ENCODE data around the gene TDRD15.
"Not testable (repeated sequence)": the region's sequence is repeated elsewhere in the genome, so short reads cannot be mapped to it uniquely, and the experiment has no call there.

TDRD15 gene

GRCh38 chr2:21123473-21124393 is at the start of gene TDRD15:
TSS of gene TDRD15 (plus strand) at chr2:21123968. CDS start at chr2:21137468, 13,500 bp downstream.
- DNase-seq (ENCODE audit: low read depth): no peak

- DNase-seq (ENCODE audit: low read depth): no peak
Observed at GRCh38 chr2:21078296-21078695, 45.5 kb upstream of the TDRD15 start.

- DNase-seq (ENCODE audit: low read depth): no peak
Observed at GRCh38 chr2:21083482-21083881, 40.3 kb upstream of the TDRD15 start.

- no peak for DNase-seq (ENCODE audit: low read depth)
Observed at GRCh38 chr2:21084401-21084800, 39.4 kb upstream of the TDRD15 start.

DNA sequence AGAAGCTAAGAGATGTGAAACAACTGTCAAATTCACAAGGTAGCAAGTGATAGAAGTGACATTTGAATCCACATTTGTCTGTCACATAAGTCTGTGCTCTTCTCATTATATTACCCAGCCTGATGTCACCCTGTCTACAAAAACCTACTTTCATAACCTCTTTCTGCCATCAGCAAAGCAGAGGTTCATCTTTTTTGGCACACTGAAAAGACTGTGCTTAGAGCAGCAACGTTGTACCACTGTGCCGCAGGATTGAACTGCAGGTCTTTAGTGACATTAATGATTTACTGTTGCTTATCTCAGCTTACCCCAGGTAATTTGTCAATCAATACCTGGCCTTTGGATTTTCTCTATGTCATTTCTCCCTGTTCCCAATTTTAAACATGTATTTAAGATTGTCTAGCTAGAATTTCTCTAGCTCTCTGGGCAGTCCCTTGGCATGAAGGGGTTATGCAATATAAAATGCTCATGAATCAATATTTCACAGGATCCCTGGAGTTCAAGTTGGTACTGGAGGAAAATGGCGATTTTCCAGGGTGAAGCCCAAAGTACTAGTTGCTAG is 31.4 kb upstream of the TDRD15 start:
- DNase-seq (ENCODE audit: low read depth): no peak

GRCh38 chr2:21095178-21095577 is 28.6 kb upstream of the TDRD15 start:
- DNase-seq (ENCODE audit: low read depth): no peak

- DNase-seq (ENCODE audit: low read depth): no peak
Observed at GRCh38 chr2:21095714-21096113, 28.1 kb upstream of the TDRD15 start.

GRCh38 chr2:21096458-21096857 is 27.3 kb upstream of the TDRD15 start:
- no peak for DNase-seq (ENCODE audit: low read depth)

GRCh38 chr2:21097331-21097730 is 26.4 kb upstream of the TDRD15 start:
- no peak for DNase-seq (ENCODE audit: low read depth)

- no peak for DNase-seq (ENCODE audit: low read depth)
Observed at GRCh38 chr2:21098294-21098693, 25.5 kb upstream of the TDRD15 start.

DNA sequence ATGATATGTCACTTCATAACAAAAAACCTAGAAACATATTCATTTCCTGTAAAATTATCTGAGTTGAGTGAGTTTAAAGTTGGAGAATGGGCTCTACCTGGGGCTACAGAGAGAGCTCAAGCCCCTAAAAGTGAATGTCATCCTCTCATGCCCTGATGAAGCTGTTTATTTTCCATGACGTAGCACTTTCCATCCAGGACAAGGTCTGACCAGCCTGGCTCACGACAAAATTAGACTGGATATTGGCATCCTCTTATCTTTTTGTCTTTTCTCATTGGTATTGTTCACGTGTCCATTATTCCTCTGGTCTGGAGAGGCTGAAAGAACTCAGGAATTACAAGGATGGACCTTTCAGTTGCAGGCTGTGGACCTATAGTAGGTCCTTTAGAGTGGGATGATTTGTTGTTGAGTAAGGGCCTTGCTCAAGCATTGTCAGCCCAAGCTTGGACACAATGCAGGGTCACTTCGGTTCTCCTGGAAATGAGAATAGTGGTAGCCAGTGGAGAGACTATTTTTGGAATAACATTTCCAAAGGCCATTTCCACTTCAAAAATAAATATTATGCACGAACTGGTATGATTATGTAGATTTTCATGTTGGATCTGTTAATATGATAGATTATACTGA is 24.4 kb upstream of the TDRD15 start:
- DNase-seq (ENCODE audit: low read depth): no peak

DNA sequence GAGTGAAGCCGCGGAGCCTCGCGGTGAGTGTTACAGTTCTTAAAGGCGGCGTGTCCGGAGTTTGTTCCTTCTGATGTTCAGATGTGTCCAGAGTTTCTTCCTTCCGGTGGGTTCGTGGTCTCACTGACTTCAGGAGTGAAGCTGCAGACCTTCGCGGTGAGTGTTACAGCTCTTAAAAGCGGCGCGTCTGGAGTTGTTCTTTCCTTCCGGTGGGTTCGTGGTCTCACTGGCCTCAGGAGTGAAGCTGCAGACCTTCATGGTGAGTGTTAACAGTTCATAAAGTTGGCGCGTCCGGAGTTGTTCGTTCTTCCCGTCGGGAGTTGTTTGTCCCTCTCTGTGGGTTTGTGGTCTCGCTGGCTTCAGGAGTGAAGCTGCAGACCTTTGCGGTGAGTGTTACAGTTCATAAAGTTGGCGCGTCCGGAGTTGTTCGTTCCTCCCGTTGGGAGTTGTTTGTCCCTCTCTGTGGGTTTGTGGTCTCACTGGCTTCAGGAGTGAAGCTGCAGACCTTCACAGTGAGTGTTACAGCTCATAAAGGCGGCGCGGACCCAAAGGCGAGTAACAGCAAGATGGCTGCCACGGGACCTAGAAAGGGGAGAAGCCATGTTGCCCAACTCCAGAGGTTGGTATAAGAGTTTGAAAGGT is 22.1 kb upstream of the TDRD15 start:
- not testable (repeated sequence) for DNase-seq (ENCODE audit: low read depth)

DNA sequence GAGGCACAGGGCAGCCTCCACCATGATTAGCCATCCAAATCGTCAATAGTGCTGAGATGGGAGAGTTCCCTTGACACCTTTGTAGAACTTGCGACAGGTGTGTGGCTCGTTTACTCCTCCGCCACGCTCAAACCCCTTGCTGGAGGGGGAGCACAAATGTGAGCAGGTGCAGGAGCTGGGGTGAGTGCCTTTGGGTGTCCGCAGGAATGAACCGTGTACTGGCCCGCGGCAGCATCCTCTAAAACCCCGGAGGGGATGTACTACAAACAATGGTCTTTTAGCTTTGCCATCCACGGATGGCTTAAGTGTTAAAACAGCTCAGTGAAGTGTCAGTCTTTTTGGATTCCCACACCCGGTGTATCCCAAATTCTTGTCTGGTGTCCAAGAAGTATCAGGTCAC is 21.4 kb upstream of the TDRD15 start:
- DNase-seq (ENCODE audit: low read depth): no peak

DNA sequence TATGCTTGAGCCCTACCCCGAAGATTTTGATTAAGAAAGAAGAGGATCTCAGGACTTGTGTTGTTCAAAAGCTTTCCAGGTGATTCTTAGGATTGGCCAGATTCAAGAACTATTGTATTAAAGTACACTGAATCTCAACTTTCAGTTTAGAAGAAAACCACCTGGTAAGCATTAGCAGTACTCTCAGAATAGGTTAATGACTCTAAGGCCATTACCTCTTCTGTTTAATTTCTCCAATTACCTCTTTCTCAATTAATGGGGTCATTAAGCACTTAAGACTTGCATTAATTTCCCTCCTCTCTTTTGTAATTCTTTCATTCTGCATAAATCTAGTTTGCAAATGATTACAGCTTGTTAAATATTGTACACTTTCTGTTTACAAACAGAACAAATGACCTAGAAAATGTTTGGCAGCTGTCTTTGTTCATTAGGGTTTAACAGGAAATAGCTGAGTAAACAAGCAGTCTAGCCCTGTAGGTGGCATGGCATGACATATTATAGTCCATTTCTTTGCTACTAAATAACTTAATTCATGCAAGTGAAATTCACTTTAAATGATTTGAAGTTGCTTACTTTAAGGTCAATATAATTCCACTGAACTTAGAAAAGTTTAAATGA is 20.4 kb upstream of the TDRD15 start:
- no peak for DNase-seq (ENCODE audit: low read depth)

DNA sequence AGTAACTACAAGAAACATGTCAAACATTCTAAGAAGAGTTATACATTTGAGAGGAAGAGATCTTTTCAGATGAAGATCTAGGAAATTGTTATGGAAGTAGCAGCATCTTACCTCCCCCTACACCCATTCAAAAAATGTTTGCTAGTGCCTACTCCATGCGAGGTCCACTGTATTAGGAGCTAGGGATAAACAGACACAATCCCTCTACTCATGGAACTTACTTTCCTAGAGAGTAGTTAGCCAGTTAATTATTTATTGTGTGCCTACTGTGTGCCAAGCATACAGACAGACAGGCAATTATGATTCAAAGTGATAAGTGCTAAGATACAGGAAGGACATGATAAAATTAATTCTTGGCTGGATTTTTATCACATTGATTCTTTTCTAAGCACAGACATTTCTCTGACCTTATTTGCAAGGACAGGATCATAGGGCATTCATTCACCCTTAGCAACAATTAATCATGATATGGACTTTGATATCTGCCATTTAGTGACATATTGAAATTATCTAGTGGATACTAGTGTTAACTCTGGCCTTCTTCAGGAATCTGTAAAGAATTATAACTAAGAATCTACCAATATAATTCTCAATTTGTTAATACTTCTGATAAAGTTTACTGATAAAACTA is 19.6 kb upstream of the TDRD15 start:
- DNase-seq (ENCODE audit: low read depth): no peak

GRCh38 chr2:21111012-21111411 is 12.8 kb upstream of the TDRD15 start:
- no peak for DNase-seq (ENCODE audit: low read depth)

GRCh38 chr2:21117688-21118087 is 6.1 kb upstream of the TDRD15 start:
- DNase-seq (ENCODE audit: low read depth): no peak

- DNase-seq (ENCODE audit: low read depth): no peak
Observed at GRCh38 chr2:21118302-21118920, 5.4 kb upstream of the TDRD15 start.

DNA sequence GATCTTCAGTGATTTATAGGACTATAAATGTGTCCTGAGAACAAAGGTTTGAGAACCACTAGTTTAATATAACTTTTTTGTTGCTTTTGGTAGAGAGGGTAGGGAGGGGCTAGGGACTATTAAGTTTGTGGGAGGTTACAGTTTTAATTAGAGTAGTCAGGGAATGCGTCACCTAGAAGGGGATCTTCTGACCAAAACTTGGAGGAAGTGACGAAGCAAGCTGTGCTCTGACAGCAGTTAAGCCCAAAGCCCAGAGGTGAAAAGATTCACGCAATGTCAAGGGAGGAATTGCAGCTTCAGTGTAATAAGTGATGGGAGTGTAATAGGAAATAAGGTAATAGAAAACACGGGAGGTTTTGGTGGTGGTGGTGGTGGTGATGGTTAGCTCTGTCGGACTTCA is 8.1 kb downstream of the TDRD15 start:
- no peak for DNase-seq (ENCODE audit: low read depth)

- DNase-seq (ENCODE audit: low read depth): no peak
Observed at GRCh38 chr2:21135585-21135984, 11.8 kb downstream of the TDRD15 start.

GRCh38 chr2:21142149-21142548 is 18.4 kb downstream of the TDRD15 start:
- DNase-seq (ENCODE audit: low read depth): no peak

Measured in stimulated activated CD8-positive, alpha-beta memory T cell treated with anti-CD3 and anti-CD28 coated beads, Interleukin-7, amount 100 ng/mL, for 24 hours (primary cell).